ENCODE measurements around the gene C4orf17.
A peak's percentile ranks its signal among the peaks of the same experiment; 100 is the strongest.
"Not testable (repeated sequence)": the region's sequence is repeated elsewhere in the genome, so short reads cannot be mapped to it uniquely, and the experiment has no call there.

C4orf17 gene

GRCh38 chr4:99510721-99511120 is at the start of gene C4orf17:
Gene C4orf17, plus strand, starts transcription at chr4:99511021. Its CDS starts 2,061 bp downstream, at chr4:99513082.
- DNase-seq (ENCODE audit: low spot score) = no peak

- DNase-seq (ENCODE audit: low spot score) = no peak
Measured at GRCh38 chr4:99461623-99462401, 49.0 kb upstream of the C4orf17 start.

GRCh38 chr4:99462875-99463464 is 47.9 kb upstream of the C4orf17 start:
- DNase-seq (ENCODE audit: low spot score) = peak; percentile 31

- no peak for DNase-seq (ENCODE audit: low spot score)
Measured at GRCh38 chr4:99463566-99463965, 47.3 kb upstream of the C4orf17 start.

GRCh38 chr4:99467887-99468286 is 42.9 kb upstream of the C4orf17 start:
- no peak for DNase-seq (ENCODE audit: low spot score)

- DNase-seq (ENCODE audit: low spot score) = no peak
Measured at GRCh38 chr4:99468889-99469288, 41.9 kb upstream of the C4orf17 start.

- DNase-seq (ENCODE audit: low spot score) = no peak
Measured at GRCh38 chr4:99471349-99471748, 39.5 kb upstream of the C4orf17 start.

GRCh38 chr4:99471896-99472295 is 38.9 kb upstream of the C4orf17 start:
- DNase-seq (ENCODE audit: low spot score) = no peak

- no peak for DNase-seq (ENCODE audit: low spot score)
Measured at GRCh38 chr4:99473131-99473530, 37.7 kb upstream of the C4orf17 start.

GRCh38 chr4:99483636-99484035 is 27.2 kb upstream of the C4orf17 start:
- DNase-seq (ENCODE audit: low spot score) = no peak

- no peak for DNase-seq (ENCODE audit: low spot score)
Measured at GRCh38 chr4:99485212-99485611, 25.6 kb upstream of the C4orf17 start.

- DNase-seq (ENCODE audit: low spot score) = not testable (repeated sequence)
Measured at GRCh38 chr4:99486648-99487047, 24.2 kb upstream of the C4orf17 start.

- no peak for DNase-seq (ENCODE audit: low spot score)
Measured at GRCh38 chr4:99490286-99490685, 20.5 kb upstream of the C4orf17 start.

- no peak for DNase-seq (ENCODE audit: low spot score)
Measured at GRCh38 chr4:99504804-99505502, 5.9 kb upstream of the C4orf17 start.

GRCh38 chr4:99506781-99507180 is 4.0 kb upstream of the C4orf17 start:
- DNase-seq (ENCODE audit: low spot score) = no peak

- no peak for DNase-seq (ENCODE audit: low spot score)
Measured at GRCh38 chr4:99507349-99507748, 3.5 kb upstream of the C4orf17 start.

- no peak for DNase-seq (ENCODE audit: low spot score)
Measured at GRCh38 chr4:99507762-99508161, 3.1 kb upstream of the C4orf17 start.

- no peak for DNase-seq (ENCODE audit: low spot score)
Measured at GRCh38 chr4:99518601-99519295, 7.9 kb downstream of the C4orf17 start.

GRCh38 chr4:99529228-99529627 is 18.4 kb downstream of the C4orf17 start:
- DNase-seq (ENCODE audit: low spot score) = no peak

GRCh38 chr4:99529956-99530355 is 19.1 kb downstream of the C4orf17 start:
- DNase-seq (ENCODE audit: low spot score) = no peak

- not testable (repeated sequence) for DNase-seq (ENCODE audit: low spot score)
Measured at GRCh38 chr4:99534699-99535098, 23.9 kb downstream of the C4orf17 start.

- no peak for DNase-seq (ENCODE audit: low spot score)
Measured at GRCh38 chr4:99536271-99536670, 25.4 kb downstream of the C4orf17 start.
